ENCODE measurements around the gene MYO9B. TPM values are rescaled to one million over a fixed set of nuclear protein-coding genes. Genes with fewer than 3 reads are reported as not detected.

Gene MYO9B
- total RNA-seq, 2 donors from 2014 or later = 229 to 257 TPM

DNA sequence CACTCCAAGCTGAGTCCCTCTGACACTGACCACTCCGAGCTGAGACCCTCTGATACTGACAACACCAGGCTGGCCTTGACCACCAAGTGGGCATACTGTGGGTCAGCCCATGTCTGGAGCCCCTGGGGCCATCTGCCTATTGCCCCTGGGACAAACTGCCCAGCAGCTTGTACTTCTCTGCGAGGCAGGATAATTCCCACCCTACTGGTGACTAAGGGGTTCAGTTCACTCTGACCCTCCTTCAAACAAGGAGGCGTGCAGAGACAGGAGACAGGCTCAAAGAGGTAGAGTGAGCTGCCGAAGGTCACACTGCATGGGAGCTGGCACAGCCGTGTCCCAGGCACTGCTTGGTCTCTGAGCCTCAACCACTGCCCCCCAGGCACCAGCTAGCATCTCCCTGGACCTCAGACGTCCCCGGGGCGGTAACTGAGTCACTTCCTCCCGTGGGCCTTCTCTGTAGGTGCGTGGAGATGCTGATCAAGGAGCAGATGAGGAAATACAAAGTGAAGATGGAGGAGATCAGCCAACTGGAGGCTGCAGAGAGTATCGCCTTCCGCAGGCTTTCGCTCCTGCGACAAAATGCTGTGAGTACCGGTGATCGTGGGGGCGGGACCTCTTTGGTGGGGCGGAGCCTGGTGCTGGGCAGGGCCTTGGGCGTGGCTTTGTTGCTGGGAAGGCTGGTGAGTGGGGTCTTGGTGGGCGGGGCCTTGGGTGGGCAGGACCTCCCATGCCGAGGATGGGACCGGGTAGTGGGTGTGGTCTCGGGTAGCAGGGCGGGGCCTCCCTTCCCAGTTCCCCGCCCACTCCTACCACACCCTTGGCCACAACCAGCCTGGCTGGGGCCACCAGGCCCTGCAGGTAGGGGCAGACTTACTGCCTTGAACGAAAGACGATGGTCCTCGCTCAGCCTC, 133.8 kb downstream of the MYO9B start:
- DNase-seq (ENCODE audit: low spot score) (no peak), ATAC-seq (ENCODE audit: insufficient number of reproducible peaks, low FRiP score, low read depth) (no peak)
- peaks cover 35% of the 10 kb centered on the region for H3K36me3 ChIP-seq

DNA sequence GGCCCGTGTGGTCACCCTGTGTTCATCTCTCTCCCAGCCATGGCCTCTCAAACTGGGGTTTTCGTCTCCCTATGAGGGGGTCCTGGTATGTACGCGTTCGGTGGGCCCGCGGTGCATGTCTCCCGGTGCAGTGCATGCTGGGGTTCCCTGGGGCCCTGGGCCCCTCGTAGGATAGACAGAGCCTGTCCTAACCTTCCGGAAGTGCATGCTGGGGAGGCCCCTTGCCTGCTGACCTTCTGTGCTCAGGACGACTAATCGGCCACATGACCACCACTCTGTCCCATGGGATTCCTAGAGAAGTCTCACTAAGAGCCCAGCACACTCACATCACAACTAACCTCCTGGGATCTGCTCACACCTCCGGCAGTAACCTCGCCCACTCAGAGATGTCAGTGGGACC, 134.7 kb downstream of the MYO9B start:
- Histone ChIP-seq H3K4me3 (no peak overlapping the region), H3K9me3 (no peaks in the 10 kb centered on the region), H3K27me3 (replicated peaks; ENCODE audit: insufficient read depth) (no peaks in the 10 kb centered on the region), H3K27ac (no peak overlapping the region), H3K36me3 (peaks cover 35% of the 10 kb centered on the region), H3K4me1 (ENCODE audit: control insufficient read depth in 1 of 2, low read depth in 2 of 2) (peaks cover 0 to 6% of the 10 kb centered on the region in 2 donors)
- DNase-seq (ENCODE audit: low spot score) (no peak), ATAC-seq (ENCODE audit: insufficient number of reproducible peaks, low FRiP score, low read depth) (no peak)
- TF ChIP-seq, protein P1, sequence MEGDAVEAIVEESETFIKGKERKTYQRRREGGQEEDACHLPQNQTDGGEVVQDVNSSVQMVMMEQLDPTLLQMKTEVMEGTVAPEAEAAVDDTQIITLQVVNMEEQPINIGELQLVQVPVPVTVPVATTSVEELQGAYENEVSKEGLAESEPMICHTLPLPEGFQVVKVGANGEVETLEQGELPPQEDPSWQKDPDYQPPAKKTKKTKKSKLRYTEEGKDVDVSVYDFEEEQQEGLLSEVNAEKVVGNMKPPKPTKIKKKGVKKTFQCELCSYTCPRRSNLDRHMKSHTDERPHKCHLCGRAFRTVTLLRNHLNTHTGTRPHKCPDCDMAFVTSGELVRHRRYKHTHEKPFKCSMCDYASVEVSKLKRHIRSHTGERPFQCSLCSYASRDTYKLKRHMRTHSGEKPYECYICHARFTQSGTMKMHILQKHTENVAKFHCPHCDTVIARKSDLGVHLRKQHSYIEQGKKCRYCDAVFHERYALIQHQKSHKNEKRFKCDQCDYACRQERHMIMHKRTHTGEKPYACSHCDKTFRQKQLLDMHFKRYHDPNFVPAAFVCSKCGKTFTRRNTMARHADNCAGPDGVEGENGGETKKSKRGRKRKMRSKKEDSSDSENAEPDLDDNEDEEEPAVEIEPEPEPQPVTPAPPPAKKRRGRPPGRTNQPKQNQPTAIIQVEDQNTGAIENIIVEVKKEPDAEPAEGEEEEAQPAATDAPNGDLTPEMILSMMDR (IDR thresholded peaks at IDR 0.05) = no peak

More for the DNA sequence above, 133.8 kb downstream of the MYO9B start:
- Histone ChIP-seq H3K27ac (no peak overlapping the region), H3K27me3 (replicated peaks; ENCODE audit: insufficient read depth) (no peaks in the 10 kb centered on the region), H3K4me3 (no peak overlapping the region), H3K9me3 (no peaks in the 10 kb centered on the region), H3K4me1 (ENCODE audit: control insufficient read depth in 1 of 2, low read depth in 2 of 2) (peaks cover 0 to under 1% of the 10 kb centered on the region in 2 donors)
- TF ChIP-seq, protein P1 (IDR thresholded peaks at IDR 0.05) = no peak

DNA sequence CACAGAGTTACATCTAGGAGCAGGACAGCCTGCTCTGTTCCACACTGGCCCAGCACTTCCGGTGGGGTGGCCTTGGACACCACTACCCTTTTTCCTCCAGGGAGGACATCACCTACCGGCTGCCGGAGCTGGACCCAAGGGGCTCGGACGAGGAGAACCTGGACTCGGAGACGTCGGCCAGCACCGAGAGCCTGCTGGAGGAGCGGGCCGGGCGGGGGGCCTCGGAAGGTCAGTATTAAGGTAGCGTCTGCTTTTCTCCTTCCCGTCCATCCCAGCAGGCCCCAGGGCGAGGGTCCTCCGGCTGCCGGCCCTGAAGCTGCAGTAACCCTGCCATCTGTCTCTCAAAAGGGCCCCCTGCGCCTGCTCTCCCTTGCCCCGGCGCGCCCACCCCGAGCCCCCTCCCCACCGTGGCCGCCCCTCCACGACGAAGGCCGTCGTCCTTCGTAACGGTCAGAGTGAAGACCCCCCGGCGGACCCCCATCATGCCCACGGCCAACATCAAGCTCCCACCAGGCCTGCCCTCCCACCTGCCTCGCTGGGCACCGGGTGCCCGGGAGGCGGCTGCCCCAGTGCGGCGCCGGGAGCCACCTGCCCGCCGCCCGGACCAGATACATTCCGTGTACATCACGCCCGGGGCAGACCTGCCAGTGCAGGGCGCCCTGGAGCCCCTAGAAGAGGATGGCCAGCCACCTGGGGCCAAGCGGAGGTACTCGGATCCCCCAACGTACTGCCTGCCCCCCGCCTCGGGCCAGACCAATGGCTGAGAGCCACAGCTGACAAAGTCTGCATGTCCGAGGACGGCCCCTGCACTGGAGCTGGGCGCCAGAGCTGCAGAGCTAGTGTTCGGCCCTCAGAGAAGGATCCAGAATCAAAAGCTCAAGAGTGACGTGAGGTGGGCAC, 136.2 kb downstream of the MYO9B start:
- Histone ChIP-seq H3K4me3 (no peak overlapping the region), H3K27me3 (replicated peaks; ENCODE audit: insufficient read depth) (no peaks in the 10 kb centered on the region), H3K36me3 (peaks cover 22% of the 10 kb centered on the region), H3K27ac (no peak overlapping the region), H3K4me1 (ENCODE audit: control insufficient read depth in 1 of 2, low read depth in 2 of 2) (peaks cover 3 to 14% of the 10 kb centered on the region in 2 donors), H3K9me3 (no peaks in the 10 kb centered on the region)
- ATAC-seq (ENCODE audit: insufficient number of reproducible peaks, low FRiP score, low read depth) = no peak
- DNase-seq (ENCODE audit: low spot score) = no peak
- TF ChIP-seq, protein P1 (IDR thresholded peaks at IDR 0.05) = no peak

DNA sequence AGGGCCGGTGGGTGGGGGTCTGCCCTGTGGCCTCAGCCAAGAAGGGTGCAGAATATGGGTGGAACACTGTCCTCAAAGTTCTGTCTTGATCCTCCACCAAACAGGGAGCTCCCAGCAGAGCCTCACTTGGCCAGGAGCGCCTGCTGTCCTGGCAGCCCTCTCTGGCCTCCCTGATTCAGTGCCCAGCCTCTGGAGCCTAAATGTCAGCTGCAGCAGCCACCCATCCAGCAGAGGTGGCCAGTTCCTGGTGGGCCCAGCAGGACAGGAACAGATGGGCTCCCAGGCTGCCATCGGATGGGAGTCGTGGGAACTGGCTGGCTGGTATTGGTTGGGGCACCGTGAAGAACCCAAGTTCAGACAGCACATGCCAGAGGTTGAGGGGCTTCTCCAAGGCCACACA, 137.8 kb downstream of the MYO9B start:
- no peak overlapping the region for H3K27ac ChIP-seq
- TF ChIP-seq, protein P1 (IDR thresholded peaks at IDR 0.05) = no peak
- H3K9me3 ChIP-seq = no peaks in the 10 kb centered on the region
- H3K27me3 ChIP-seq (replicated peaks; ENCODE audit: insufficient read depth) = no peaks in the 10 kb centered on the region
- ATAC-seq (ENCODE audit: insufficient number of reproducible peaks, low FRiP score, low read depth) (no peak), DNase-seq (ENCODE audit: low spot score) (no peak)
- H3K4me1 ChIP-seq (ENCODE audit: control insufficient read depth in 1 of 2, low read depth in 2 of 2) = peaks cover 3 to 14% of the 10 kb centered on the region in 2 donors
- H3K36me3 ChIP-seq = peaks cover 29% of the 10 kb centered on the region
- no peak overlapping the region for H3K4me3 ChIP-seq

All from thoracic aorta (tissue), 2 donors.